GM23248 (cell line): ENCODE measurements around the gene FOXL3. TPM values are rescaled to one million over a fixed set of nuclear protein-coding genes. Genes with fewer than 3 reads are reported as not detected.

Experiments used
- DNase-seq: peaks from one replicate; pipeline ENCODE4 v3.0.0-alpha.2; 2015
- H2AFZ ChIP-seq: fragments of 200-600 bp; sonication (generic); 2 replicates; pipeline ENCODE4 v1.6.1; 2016; ENCODE audit warnings: antibody characterized with exemption
- H3F3A ChIP-seq: fragments of 200-600 bp; sonication (generic); 2 replicates; pipeline ENCODE4 v1.6.1; 2016; ENCODE audit warnings: mild to moderate bottlenecking, antibody characterized with exemption, mixed run types; ENCODE audit not compliant: insufficient read depth
- H3K27ac ChIP-seq: fragments of 200-600 bp; sonication (generic); 2 replicates; pipeline ENCODE4 v1.5.1; 2016; ENCODE audit warnings: mild to moderate bottlenecking
- H3K27me3 ChIP-seq: fragments of 200-600 bp; sonication (generic); replicated peaks from 2 replicates; pipeline ENCODE4 v1.6.1; 2016; ENCODE audit warnings: mild to moderate bottlenecking; ENCODE audit not compliant: insufficient read depth
- H3K36me3 ChIP-seq: fragments of 200-600 bp; sonication (generic); 2 replicates; pipeline ENCODE4 v1.6.1; 2016; ENCODE audit warnings: low read depth, mild to moderate bottlenecking
- H3K4me1 ChIP-seq: fragments of 200-600 bp; sonication (generic); 2 replicates; pipeline ENCODE4 v1.6.1; 2016; ENCODE audit warnings: mild to moderate bottlenecking; ENCODE audit not compliant: insufficient read depth
- H3K4me2 ChIP-seq: fragments of 200-600 bp; sonication (generic); one replicate; pipeline ENCODE4 v1.6.1; 2016; ENCODE audit warnings: mild to moderate bottlenecking; ENCODE audit not compliant: unreplicated experiment
- H3K4me3 ChIP-seq: fragments of 200-600 bp; sonication (generic); 2 replicates; pipeline ENCODE4 v1.5.1; 2016; ENCODE audit warnings: mild to moderate bottlenecking
- H3K79me2 ChIP-seq: fragments of 200-600 bp; sonication (generic); 2 replicates; pipeline ENCODE4 v1.6.1; 2016; ENCODE audit warnings: mild to moderate bottlenecking; ENCODE audit not compliant: insufficient read depth
- H3K9ac ChIP-seq: fragments of 200-600 bp; sonication (generic); 2 replicates; pipeline ENCODE4 v1.6.1; 2016; ENCODE audit warnings: mild to moderate bottlenecking
- H3K9me2 ChIP-seq: fragments of 200-600 bp; sonication (generic); 2 replicates; pipeline ENCODE4 v1.6.1; 2016; ENCODE audit warnings: mixed run types, mild to moderate bottlenecking, moderate library complexity; ENCODE audit not compliant: insufficient read depth
- H3K9me3 ChIP-seq: fragments of 200-600 bp; sonication (generic); one replicate; pipeline ENCODE4 v1.6.1; 2017; ENCODE audit warnings: low read depth
- H4K20me1 ChIP-seq: fragments of 200-600 bp; sonication (generic); 2 replicates; pipeline ENCODE4 v1.6.0; 2016; ENCODE audit not compliant: insufficient read depth
- EZH2 ChIP-seq: fragments of 200-600 bp; sonication (generic); IDR thresholded peaks from 2 replicates; pipeline ENCODE4 v1.6.1; 2018; ENCODE audit warnings: antibody characterized with exemption, mild to moderate bottlenecking; ENCODE audit not compliant: insufficient read depth, poor library complexity, severe bottlenecking
- EZH2phosphoT487 ChIP-seq: fragments of 200-600 bp; sonication (generic); IDR thresholded peaks from 2 replicates; pipeline ENCODE4 v1.6.1; 2018; ENCODE audit warnings: antibody characterized with exemption, moderate library complexity, mild to moderate bottlenecking, low read depth; ENCODE audit not compliant: insufficient read depth
- WGBS, 2 experiments: methylation state at CpG; one replicate each; pipeline ENCODE4 v1.1.6; 2015 to 2017; ENCODE audit warnings: low lambda C conversion rate in 2 of 2, low coverage in 1 of 2; ENCODE audit errors: missing lambda C conversion rate in 2 of 2; 5-methylcytosine and 5-hydroxymethylcytosine counted together
- in situ Hi-C: fragments of 300-500 bp; cut with MboI; formaldehyde crosslinking; loops from 2 replicates; pipeline ENCODE4 v1.15.0; 2020
- polyA plus RNA-seq: library from polyadenylated mRNA; unstranded; fragments of >200 nt; fragmentation: Nextera tagmentation; extraction: Ambion mirVana; gene quantifications from 2 replicates; pipeline ENCODE4 v1.2.1, GENCODE V29; 2016
- total RNA-seq: library from RNA; depleted of rRNA; stranded (reverse); fragments of >200 nt; shearing (Covaris generic); gene quantifications from 2 replicates; pipeline ENCODE4 v1.2.3, GENCODE V29; 2014

The FOXL3 gene
- total and polyA plus RNA-seq, 2 experiments from 2014 or later: not detected

DNA sequence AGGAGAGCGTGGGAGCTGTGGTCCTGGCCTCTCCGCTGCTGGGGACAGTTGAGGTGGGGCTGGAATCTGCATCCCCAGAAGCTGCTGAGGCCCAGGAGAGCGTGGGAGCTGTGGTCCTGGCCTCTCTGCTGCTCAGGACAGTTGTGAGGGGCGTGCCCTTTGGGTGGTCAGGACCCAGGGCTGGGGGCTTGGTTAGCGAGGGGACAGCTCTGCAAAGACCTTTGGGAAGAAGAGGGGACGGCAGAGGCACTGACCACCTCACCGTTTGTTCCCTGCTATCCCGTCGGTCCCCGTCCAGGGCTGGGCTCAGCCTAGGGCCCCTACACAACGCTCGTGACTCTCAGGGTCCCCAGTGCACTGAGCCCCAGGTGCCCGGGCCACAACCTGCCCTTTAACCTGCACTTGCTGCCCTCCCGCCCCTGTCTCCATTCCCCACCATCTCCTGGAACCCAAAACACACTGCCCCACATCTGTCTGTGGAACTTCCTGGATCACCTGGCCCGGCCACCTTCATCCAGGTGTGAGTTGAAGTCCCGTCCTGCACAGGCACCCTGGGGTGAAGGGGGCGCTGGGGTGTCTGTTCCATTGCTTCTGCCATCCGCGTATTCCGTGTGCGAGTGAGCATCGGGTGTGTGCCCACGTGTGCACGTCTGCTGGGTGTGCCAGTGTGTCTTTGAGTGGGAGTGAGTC lies 14.1 kb downstream of the FOXL3 start:
- in situ Hi-C loops: no loop called here
- Histone ChIP-seq H3K4me3 (no peak overlapping the region), H3K9me2 (no peaks in the 10 kb centered on the region), H3K79me2 (no peaks in the 10 kb centered on the region), H3K9me3 (no peaks in the 10 kb centered on the region), H3K36me3 (no peaks in the 10 kb centered on the region), H3K4me2 (no peak overlapping the region), H3K9ac (no peak overlapping the region), H3F3A (no peaks in the 10 kb centered on the region), H3K4me1 (no peaks in the 10 kb centered on the region), H3K27ac (no peak overlapping the region), H3K27me3 (no peaks in the 10 kb centered on the region; the same call in 1 of the 2 replicates), H4K20me1 (no peaks in the 10 kb centered on the region), H2AFZ (no peak overlapping the region)
- TF ChIP-seq EZH2: no peak
- no peak for TF ChIP-seq EZH2phosphoT487
- WGBS, 2 experiments: 74% methylated on average over 19 to 24 of the region's 24 CpGs
- DNase-seq: no peak

DNA sequence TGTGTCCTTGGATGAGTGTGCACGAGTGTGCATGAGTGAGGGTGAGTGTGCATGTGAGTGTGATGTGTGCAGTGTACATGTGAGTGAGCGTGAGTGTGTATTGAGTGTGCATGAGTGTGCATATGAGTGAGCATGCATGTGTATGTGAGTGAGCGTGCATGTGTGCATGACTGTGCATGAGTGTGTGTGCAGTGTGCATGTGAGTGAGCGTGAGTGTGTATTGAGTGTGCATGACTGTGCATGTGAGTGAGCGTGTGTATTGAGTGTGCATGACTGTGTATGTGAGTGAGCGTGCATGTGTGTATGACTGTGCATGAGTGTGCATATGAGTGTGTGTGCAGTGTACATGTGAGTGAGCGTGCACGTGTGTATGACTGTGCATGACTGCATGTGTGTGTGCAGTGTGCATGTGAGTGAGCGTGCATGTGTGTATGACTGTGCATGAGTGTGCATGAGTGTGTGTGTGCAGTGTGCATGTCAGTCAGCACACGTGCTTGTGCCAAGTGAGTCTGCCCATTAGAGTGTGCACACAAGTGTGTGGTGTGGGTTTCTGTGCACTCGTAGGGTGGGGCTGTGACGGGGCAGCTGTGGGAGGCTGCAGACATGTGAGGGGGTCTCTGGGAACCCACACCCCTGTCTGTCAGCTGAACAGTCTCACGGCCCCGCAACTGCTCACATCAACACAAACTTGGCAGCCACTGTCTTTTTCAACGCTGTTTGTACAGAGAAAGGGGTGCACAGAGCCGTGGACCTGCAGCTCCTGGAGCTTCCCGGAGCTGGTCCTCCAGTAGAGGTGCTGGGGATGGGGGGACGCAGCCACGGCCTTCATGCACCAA lies 14.8 kb downstream of the FOXL3 start:
- H3F3A ChIP-seq: no peaks in the 10 kb centered on the region
- no peaks in the 10 kb centered on the region for H3K4me1 ChIP-seq
- H3K27me3 ChIP-seq: no peaks in the 10 kb centered on the region; the same call in 1 of the 2 replicates
- H3K9me2 ChIP-seq: no peaks in the 10 kb centered on the region
- H3K36me3 ChIP-seq: no peaks in the 10 kb centered on the region
- in situ Hi-C loops: no loop called here
- H3K4me3 ChIP-seq: no peak overlapping the region
- H2AFZ ChIP-seq: no peak overlapping the region
- H3K27ac ChIP-seq: no peak overlapping the region
- H4K20me1 ChIP-seq: no peaks in the 10 kb centered on the region
- DNase-seq: no peak
- 48 to 51% methylated on average over 19 of the region's 19 CpGs for WGBS, 2 experiments
- H3K4me2 ChIP-seq: no peak overlapping the region
- TF ChIP-seq EZH2phosphoT487: no peak
- TF ChIP-seq EZH2: no peak
- no peak overlapping the region for H3K9ac ChIP-seq
- H3K79me2 ChIP-seq: no peaks in the 10 kb centered on the region
- H3K9me3 ChIP-seq: no peaks in the 10 kb centered on the region

DNA sequence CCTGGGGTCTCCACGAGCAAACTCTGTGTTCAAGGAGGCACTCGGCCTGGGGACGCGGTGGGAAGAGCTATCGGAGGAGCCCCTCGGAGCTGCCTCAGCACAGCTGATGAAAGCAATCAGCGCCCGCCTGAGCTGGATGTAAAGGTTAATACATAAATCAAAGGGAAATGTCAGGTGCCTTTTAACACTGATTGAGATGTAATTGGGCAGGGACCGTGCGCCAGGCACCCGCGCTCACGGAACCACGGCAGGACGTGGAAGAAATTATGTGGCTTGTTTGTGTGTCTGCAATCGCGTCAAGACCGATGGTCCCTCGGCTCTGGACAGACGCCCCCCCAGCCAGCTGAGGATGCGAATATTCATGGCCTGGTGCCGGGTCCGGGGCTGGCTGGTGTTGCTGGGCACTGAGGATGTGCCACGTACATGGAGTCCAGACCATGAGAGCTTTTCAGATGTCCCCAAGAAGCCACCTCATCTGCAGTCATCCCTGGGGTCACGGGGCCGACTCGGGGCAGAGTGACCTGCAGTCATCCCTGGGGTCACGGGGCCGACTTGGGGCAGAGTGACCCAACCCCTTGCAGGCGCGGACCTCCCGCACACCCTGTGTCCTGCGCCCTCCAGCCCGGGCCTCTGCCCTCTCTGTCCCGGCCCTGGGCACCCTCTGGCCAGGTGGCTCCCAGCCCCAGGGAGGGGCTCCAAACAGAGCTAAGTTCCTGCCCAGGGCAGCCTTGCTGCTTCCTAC lies 15.6 kb downstream of the FOXL3 start:
- H3F3A ChIP-seq: no peaks in the 10 kb centered on the region
- no peaks in the 10 kb centered on the region for H3K4me1 ChIP-seq
- TF ChIP-seq EZH2 (no peak), EZH2phosphoT487 (no peak)
- in situ Hi-C loops: no loop called here
- no peak overlapping the region for H3K4me2 ChIP-seq
- no peaks in the 10 kb centered on the region for H3K9me3 ChIP-seq
- no peak for DNase-seq
- H3K4me3 ChIP-seq: no peak overlapping the region
- H4K20me1 ChIP-seq: no peaks in the 10 kb centered on the region
- no peaks in the 10 kb centered on the region for H3K79me2 ChIP-seq
- no peak overlapping the region for H3K9ac ChIP-seq
- WGBS, 2 experiments: 63 to 66% methylated on average over 33 to 35 of the region's 35 CpGs
- H3K9me2 ChIP-seq: no peaks in the 10 kb centered on the region
- no peak overlapping the region for H3K27ac ChIP-seq
- H3K36me3 ChIP-seq: no peaks in the 10 kb centered on the region
- peaks cover under 1% of the 10 kb centered on the region; the same call in 1 of the 2 replicates for H3K27me3 ChIP-seq
- no peak overlapping the region for H2AFZ ChIP-seq

DNA sequence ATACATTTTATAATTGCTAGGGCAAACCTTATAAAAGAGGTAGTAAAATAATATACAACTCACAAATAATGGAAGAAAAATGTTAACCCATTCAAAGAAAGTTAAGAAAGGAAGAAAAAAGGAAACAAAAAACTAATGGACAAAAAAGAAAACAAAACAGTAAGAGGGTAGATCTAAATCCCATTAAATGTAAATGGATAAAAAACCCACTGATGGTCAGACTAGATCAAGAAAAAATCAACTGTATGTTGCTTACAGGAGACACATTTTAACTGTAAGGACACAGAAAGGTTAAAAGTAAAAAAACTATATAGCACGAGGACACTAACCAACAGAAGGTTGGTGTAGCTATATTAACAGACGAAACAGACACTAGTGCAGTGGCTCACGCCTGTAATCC lies 18.0 kb downstream of the FOXL3 start:
- H3K27ac ChIP-seq: no peak overlapping the region
- in situ Hi-C loops: no loop called here
- TF ChIP-seq EZH2phosphoT487: no peak
- no peaks in the 10 kb centered on the region for H3K36me3 ChIP-seq
- H3K4me2 ChIP-seq: no peak overlapping the region
- H3K4me1 ChIP-seq: no peaks in the 10 kb centered on the region
- no peak overlapping the region for H2AFZ ChIP-seq
- no peaks in the 10 kb centered on the region for H3K9me2 ChIP-seq
- no peak for DNase-seq
- H3K9me3 ChIP-seq: no peaks in the 10 kb centered on the region
- 29 to 38% methylated on average over 3 of the region's 3 CpGs for WGBS, 2 experiments
- no peaks in the 10 kb centered on the region for H3F3A ChIP-seq
- peaks cover 21% of the 10 kb centered on the region for H3K27me3 ChIP-seq
- no peaks in the 10 kb centered on the region for H4K20me1 ChIP-seq
- no peaks in the 10 kb centered on the region for H3K79me2 ChIP-seq
- no peak overlapping the region for H3K4me3 ChIP-seq
- H3K9ac ChIP-seq: no peak overlapping the region
